K562 (cell line): Measurements from ENCODE around the gene SLC28A1. TPM values are rescaled to one million over a fixed set of nuclear protein-coding genes. Genes with fewer than 3 reads are reported as not detected.
A peak's percentile ranks its signal among the peaks of the same experiment; 100 is the strongest.

Experiments
- ATAC-seq: fragments of 200-7000 bp; cut with Tn5 transposase; 3 replicates; pipeline ENCODE4 v1.9.1; 2020; ENCODE audit warnings: moderate library complexity
- BruUV-seq: library from RNA; stranded (reverse); fragments of 400-500 nt; replicated peaks from 2 replicates; lab custom pipeline; 2021; lab: Mats Ljungman, UMichigan
- CTCF ChIA-PET: fragments of 300-600 bp; formaldehyde crosslinking; extraction: SDS; loops from one replicate; lab custom pipeline; 2021; ENCODE audit warnings: low intra/inter-chr PET ratio; lab: Yijun Ruan, JAX
- POLR2A ChIA-PET: fragments of 300-600, 350-650 bp; sonication (Branson Sonifier 250); formaldehyde crosslinking; extraction: SDS; loops from one replicate; lab custom pipeline; 2021; ENCODE audit warnings: antibody characterized with exemption, inconsistent platforms; lab: Yijun Ruan, JAX
- DNase-seq, 4 experiments: peaks; one replicate each; pipeline versions ENCODE4 v3.0.0 to v3.0.0-alpha.2; 2011 to 2018; ENCODE audit warnings: low spot score in 3 of 4, mixed read lengths in 3 of 4; ENCODE audit errors: extremely low read depth in 1 of 4
- FAIRE-seq: peaks from 2 replicates; lab custom pipeline; 2011; peaks lifted over from hg19 to GRCh38; lab: Jason Lieb, UNC
- H2AFZ ChIP-seq: 2 replicates; pipeline ENCODE4 v1.6.0; 2011; ENCODE audit warnings: low read depth, low read length, control low read depth, inconsistent platforms
- H3K27ac ChIP-seq: fragments of 200-600 bp; 3 replicates; pipeline ENCODE4 v1.8.0; 2011; ENCODE audit warnings: low read depth, mild to moderate bottlenecking, control low read depth, inconsistent platforms, low read length, moderate library complexity, mixed read lengths; ENCODE audit errors: extremely low read depth
- H3K27me3 ChIP-seq, 2 experiments: fragments of 300-600 bp in 1 of 2; 2 replicates in 1 of 2; 3 replicates in 1 of 2; pipeline versions ENCODE4 v1.6.0 to v1.8.0; 2011; ENCODE audit warnings: inconsistent platforms in 2 of 2, low read length in 2 of 2, mild to moderate bottlenecking in 1 of 2, mixed read lengths in 1 of 2, moderate library complexity in 1 of 2; ENCODE audit not compliant: control insufficient read depth in 2 of 2, insufficient read depth in 2 of 2
- H3K36me3 ChIP-seq: fragments of 300-600 bp; 3 replicates; pipeline ENCODE4 v1.8.0; 2011; ENCODE audit warnings: mild to moderate bottlenecking, low read length, inconsistent platforms; ENCODE audit not compliant: control insufficient read depth, insufficient read depth
- H3K4me1 ChIP-seq, 2 experiments: fragments of 200-600 bp in 1 of 2; replicated peaks in 1 of 2; 2 replicates in 1 of 2; 3 replicates in 1 of 2; pipeline versions ENCODE4 v1.5.1 to v1.8.0; 2011; ENCODE audit warnings: inconsistent platforms in 2 of 2, low read length in 2 of 2, mild to moderate bottlenecking in 1 of 2, mixed read lengths in 1 of 2, moderate library complexity in 1 of 2; ENCODE audit not compliant: control insufficient read depth in 2 of 2, insufficient read depth in 2 of 2
- H3K4me2 ChIP-seq: 2 replicates; pipeline ENCODE4 v1.6.1; 2011; ENCODE audit warnings: low read length, control low read depth, inconsistent platforms, mixed read lengths; ENCODE audit not compliant: insufficient read depth
- H3K4me3 ChIP-seq: fragments of 200-600 bp; sonication (generic), shearing (Covaris generic); 2 replicates; pipeline ENCODE4 v1.5.1; 2016; ENCODE audit warnings: control low read depth, inconsistent platforms
- H3K79me2 ChIP-seq: fragments of 200-600 bp; 3 replicates; pipeline ENCODE4 v1.8.0; 2011; ENCODE audit warnings: low read length, inconsistent platforms; ENCODE audit not compliant: control insufficient read depth, insufficient read depth
- H3K9ac ChIP-seq, 2 experiments: 2 replicates each; pipeline versions ENCODE4 v1.6.0 to v1.6.1; 2011; ENCODE audit warnings: low read depth in 2 of 2, low read length in 2 of 2, control low read depth in 1 of 2, inconsistent platforms in 1 of 2, mild to moderate bottlenecking in 1 of 2, mixed read lengths in 1 of 2; ENCODE audit not compliant: insufficient read depth in 1 of 2
- H3K9me1 ChIP-seq: one replicate; pipeline ENCODE4 v1.6.0; 2011; ENCODE audit warnings: inconsistent platforms, mild to moderate bottlenecking, low read length, moderate library complexity; ENCODE audit not compliant: control insufficient read depth, insufficient read depth
- H3K9me3 ChIP-seq: replicated peaks from 2 replicates; pipeline ENCODE4 v1.5.1; 2011; ENCODE audit warnings: low read depth, low read length, inconsistent platforms; ENCODE audit not compliant: control insufficient read depth, insufficient read depth
- H4K20me1 ChIP-seq: replicated peaks from 2 replicates; pipeline ENCODE4 v1.6.1; 2011; ENCODE audit warnings: low read length, inconsistent platforms, mixed read lengths; ENCODE audit not compliant: control insufficient read depth, insufficient read depth
- BRD9 ChIP-seq: fragments of 450-650 bp; IDR thresholded peaks from 2 replicates; pipeline ENCODE4 v1.6.1; 2018; ENCODE audit warnings: low read depth; ENCODE audit not compliant: partially characterized antibody
- DACH1 ChIP-seq: fragments of 450-650 bp; IDR thresholded peaks from 2 replicates; pipeline ENCODE4 v1.6.1; 2018; ENCODE audit not compliant: partially characterized antibody
- ELK3 ChIP-seq: fragments of 450-650 bp; formaldehyde crosslinking; IDR thresholded peaks from 2 replicates; pipeline ENCODE4 v1.4.0; 2020; ENCODE audit warnings: mild to moderate bottlenecking
- SIN3B ChIP-seq: fragments of 450-650 bp; IDR thresholded peaks from 2 replicates; pipeline ENCODE4 v1.6.1; 2017; ENCODE audit warnings: low read depth, mild to moderate bottlenecking, moderate library complexity
- XRCC5 ChIP-seq: fragments of 200-400 bp; formaldehyde crosslinking; IDR thresholded peaks from 2 replicates; pipeline ENCODE4 v1.6.1; 2017; ENCODE audit warnings: low read depth, mild to moderate bottlenecking, low read length
- WGBS: fragments of 100-300 bp; shearing (Covaris generic); methylation state at CpG from one replicate; pipeline ENCODE4 v1.1.6; 2016; ENCODE audit warnings: low coverage, mixed read lengths; ENCODE audit not compliant: insufficient coverage; ENCODE audit errors: missing lambda C conversion rate; 5-methylcytosine and 5-hydroxymethylcytosine counted together
- in situ Hi-C: fragments of 300-500 bp; cut with MboI; formaldehyde crosslinking; loops from 4 replicates; pipeline ENCODE4 v1.15.0; 2018; ENCODE audit warnings: inconsistent platforms, mixed read lengths
- intact Hi-C: fragments of 100-400 bp; cut with micrococcal nuclease; formaldehyde crosslinking; loops from 2 replicates; pipeline ENCODE4 v1.14.2; 2022
- polyA plus RNA-seq, 8 experiments: library from polyadenylated mRNA; depleted of rRNA in 4 of 8; stranded (reverse) in 5 of 8; unstranded in 3 of 8; fragments of >200 nt; fragmentation: Nextera tagmentation in 2 of 8; fragmentation: Illumina TruSeq in 1 of 8; extraction: Ambion mirVana in 2 of 8; extraction: Trizol in 1 of 8; gene quantifications; 2 replicates each; pipeline versions ENCODE4 v1.2.1 to v1.2.3, GENCODE V29; 2011 to 2014; ENCODE audit warnings: inconsistent platforms in 1 of 8, missing spikeins in 1 of 8
- total RNA-seq, 7 experiments: library from RNA; depleted of rRNA in 6 of 7; stranded (reverse); fragments of >200 nt in 6 of 7; fragmentation: Illumina TruSeq in 2 of 7; extraction: Trizol in 2 of 7; gene quantifications; 2 replicates each; pipeline versions ENCODE4 v1.2.1 to v1.2.3, GENCODE V29; 2011 to 2021; ENCODE audit warnings: low replicate concordance in 1 of 7

The SLC28A1 gene
- total and polyA plus RNA-seq, 9 of the 15 experiments (the other 6 are each of a cell fraction or from before 2014, with no cell fraction given): 0.04 TPM; not detected in 8

GRCh38 chr15:84942456-84942855 lies 58.0 kb downstream of the SLC28A1 start:
- ATAC-seq: no peak
- no peak for DNase-seq
- Histone ChIP-seq H3K4me1 (peaks cover 0 to 13% of the 10 kb centered on the region in 2 experiments; a peak in 4 of 5 replicates), H2AFZ (peak overlapping the region; percentile 34; the same call in 1 of the 2 replicates), H4K20me1 (no peaks in the 10 kb centered on the region), H3K9me3 (no peaks in the 10 kb centered on the region), H3K9ac (no peak overlapping the region; a peak in 1 of 4 replicates), H3K9me1 (no peaks in the 10 kb centered on the region), H3K79me2 (no peaks in the 10 kb centered on the region), H3K36me3 (no peaks in the 10 kb centered on the region)
- WGBS: 60% methylated on average over 2 of the region's 2 CpGs
- intact Hi-C loops: no loop called here
- in situ Hi-C loops: no loop called here
- no TSS peak for BruUV-seq
- FAIRE-seq: no peak
- no peak for TF ChIP-seq DACH1
- TF ChIP-seq, all 486 proteins: peak for 0
- H3K4me2 ChIP-seq: no peak overlapping the region
- POLR2A ChIA-PET: interaction anchor here (0.6 to 0.7 kb wide), 2 partner anchors 8 to 22 kb away, joined by 3 read pairs; no protein-coding TSS in a partner anchor
- no peak overlapping the region for H3K4me3 ChIP-seq
- no peaks in the 10 kb centered on the region for H3K27me3 ChIP-seq
- no peak overlapping the region for H3K27ac ChIP-seq
- CTCF ChIA-PET: no interaction called here

- Histone ChIP-seq H2AFZ (peak overlapping the region; percentile 79; the same call in 1 of the 2 replicates), H4K20me1 (no peaks in the 10 kb centered on the region), H3K4me1 (peaks cover 17% of the 10 kb centered on the region in 2 experiments), H3K4me2 (no peak overlapping the region), H3K27ac (no peak overlapping the region), H3K4me3 (no peak overlapping the region), H3K36me3 (no peaks in the 10 kb centered on the region), H3K79me2 (no peaks in the 10 kb centered on the region), H3K9me1 (no peaks in the 10 kb centered on the region), H3K27me3 (no peaks in the 10 kb centered on the region)
- CTCF ChIA-PET: no interaction called here
- BruUV-seq: no TSS peak
- no peak for DNase-seq
- in situ Hi-C loops: no loop called here
- POLR2A ChIA-PET: interaction anchor here (0.8 kb wide), 1 partner anchor 37 kb away, joined by 6 read pairs; no protein-coding TSS in a partner anchor
- intact Hi-C loops: no loop called here
- no peak for ATAC-seq
- 90% methylated on average over 10 of the region's 10 CpGs for WGBS
- no peak for FAIRE-seq
- no peak for TF ChIP-seq XRCC5
- no peak for TF ChIP-seq ELK3 (CRISPR knock-in tag)
- no peak for TF ChIP-seq SIN3B
- TF ChIP-seq BRD9: no peak
- TF ChIP-seq, all 486 proteins: peak for 0
- Histone ChIP-seq H3K9ac (0 out of 4 replicates have a peak overlapping the region, but pooled peaks of 1 of the 2 experiments have one; percentile 33), H3K9me3 (no peaks in the 10 kb centered on the region)
These were observed 59.8 kb downstream of the SLC28A1 start for GRCh38 chr15:84944311-84944710.
